K562 (cell line): ENCODE results near the gene HIPK1. TPM values are rescaled to one million over a fixed set of nuclear protein-coding genes. Genes with fewer than 3 reads are reported as not detected.

Experiments
- ATAC-seq: fragments of 200-7000 bp; cut with Tn5 transposase; 3 replicates; pipeline ENCODE4 v1.9.1; 2020; ENCODE audit warnings: moderate library complexity
- BruUV-seq: library from RNA; stranded (reverse); fragments of 400-500 nt; replicated peaks from 2 replicates; lab custom pipeline; 2021; lab: Mats Ljungman, UMichigan
- CTCF ChIA-PET: fragments of 300-600 bp; formaldehyde crosslinking; extraction: SDS; loops from one replicate; lab custom pipeline; 2021; ENCODE audit warnings: low intra/inter-chr PET ratio; lab: Yijun Ruan, JAX
- POLR2A ChIA-PET: fragments of 300-600, 350-650 bp; sonication (Branson Sonifier 250); formaldehyde crosslinking; extraction: SDS; loops from one replicate; lab custom pipeline; 2021; ENCODE audit warnings: antibody characterized with exemption, inconsistent platforms; lab: Yijun Ruan, JAX
- DNase-seq, 4 experiments: peaks; one replicate each; pipeline versions ENCODE4 v3.0.0 to v3.0.0-alpha.2; 2011 to 2018; ENCODE audit warnings: low spot score in 3 of 4, mixed read lengths in 3 of 4; ENCODE audit errors: extremely low read depth in 1 of 4
- FAIRE-seq: peaks from 2 replicates; lab custom pipeline; 2011; peaks lifted over from hg19 to GRCh38; lab: Jason Lieb, UNC
- H2AFZ ChIP-seq: 2 replicates; pipeline ENCODE4 v1.6.0; 2011; ENCODE audit warnings: low read depth, low read length, control low read depth, inconsistent platforms
- H3K27ac ChIP-seq: fragments of 200-600 bp; 3 replicates; pipeline ENCODE4 v1.8.0; 2011; ENCODE audit warnings: low read depth, mild to moderate bottlenecking, control low read depth, inconsistent platforms, low read length, moderate library complexity, mixed read lengths; ENCODE audit errors: extremely low read depth
- H3K27me3 ChIP-seq, 2 experiments: fragments of 300-600 bp in 1 of 2; 2 replicates in 1 of 2; 3 replicates in 1 of 2; pipeline versions ENCODE4 v1.6.0 to v1.8.0; 2011; ENCODE audit warnings: inconsistent platforms in 2 of 2, low read length in 2 of 2, mild to moderate bottlenecking in 1 of 2, mixed read lengths in 1 of 2, moderate library complexity in 1 of 2; ENCODE audit not compliant: control insufficient read depth in 2 of 2, insufficient read depth in 2 of 2
- H3K36me3 ChIP-seq: fragments of 300-600 bp; 3 replicates; pipeline ENCODE4 v1.8.0; 2011; ENCODE audit warnings: mild to moderate bottlenecking, low read length, inconsistent platforms; ENCODE audit not compliant: control insufficient read depth, insufficient read depth
- H3K4me1 ChIP-seq, 2 experiments: fragments of 200-600 bp in 1 of 2; replicated peaks in 1 of 2; 2 replicates in 1 of 2; 3 replicates in 1 of 2; pipeline versions ENCODE4 v1.5.1 to v1.8.0; 2011; ENCODE audit warnings: inconsistent platforms in 2 of 2, low read length in 2 of 2, mild to moderate bottlenecking in 1 of 2, mixed read lengths in 1 of 2, moderate library complexity in 1 of 2; ENCODE audit not compliant: control insufficient read depth in 2 of 2, insufficient read depth in 2 of 2
- H3K4me2 ChIP-seq: 2 replicates; pipeline ENCODE4 v1.6.1; 2011; ENCODE audit warnings: low read length, control low read depth, inconsistent platforms, mixed read lengths; ENCODE audit not compliant: insufficient read depth
- H3K4me3 ChIP-seq: fragments of 200-600 bp; sonication (generic), shearing (Covaris generic); 2 replicates; pipeline ENCODE4 v1.5.1; 2016; ENCODE audit warnings: control low read depth, inconsistent platforms
- H3K79me2 ChIP-seq: fragments of 200-600 bp; 3 replicates; pipeline ENCODE4 v1.8.0; 2011; ENCODE audit warnings: low read length, inconsistent platforms; ENCODE audit not compliant: control insufficient read depth, insufficient read depth
- H3K9ac ChIP-seq, 2 experiments: 2 replicates each; pipeline versions ENCODE4 v1.6.0 to v1.6.1; 2011; ENCODE audit warnings: low read depth in 2 of 2, low read length in 2 of 2, control low read depth in 1 of 2, inconsistent platforms in 1 of 2, mild to moderate bottlenecking in 1 of 2, mixed read lengths in 1 of 2; ENCODE audit not compliant: insufficient read depth in 1 of 2
- H3K9me1 ChIP-seq: one replicate; pipeline ENCODE4 v1.6.0; 2011; ENCODE audit warnings: inconsistent platforms, mild to moderate bottlenecking, low read length, moderate library complexity; ENCODE audit not compliant: control insufficient read depth, insufficient read depth
- H3K9me3 ChIP-seq: replicated peaks from 2 replicates; pipeline ENCODE4 v1.5.1; 2011; ENCODE audit warnings: low read depth, low read length, inconsistent platforms; ENCODE audit not compliant: control insufficient read depth, insufficient read depth
- H4K20me1 ChIP-seq: replicated peaks from 2 replicates; pipeline ENCODE4 v1.6.1; 2011; ENCODE audit warnings: low read length, inconsistent platforms, mixed read lengths; ENCODE audit not compliant: control insufficient read depth, insufficient read depth
- CBFA2T3 ChIP-seq: fragments of 450-650 bp; IDR thresholded peaks from 2 replicates; pipeline ENCODE4 v1.6.1; 2017
- CEBPB ChIP-seq: fragments of 450-650 bp; IDR thresholded peaks from 2 replicates; pipeline ENCODE4 v1.6.1; 2016; ENCODE audit warnings: missing genetic modification characterization, missing compliant biosample characterization
- CEBPG ChIP-seq, 3 experiments: fragments of 200-800 bp in 1 of 3; sonication (Bioruptor generic) in 1 of 3; sonication (generic) in 1 of 3; formaldehyde crosslinking in 1 of 3; IDR thresholded peaks in 2 of 3; conservative IDR thresholded peaks in 1 of 3; 2 replicates each; pipeline versions ENCODE4 v1.6.1 to v1.8.0; 2016 to 2022; ENCODE audit warnings: missing compliant biosample characterization in 2 of 3, missing genetic modification characterization in 2 of 3, mild to moderate bottlenecking in 1 of 3, missing genetic modification reagents in 1 of 3
- CREM ChIP-seq: IDR thresholded peaks from 2 replicates; pipeline ENCODE4 v1.6.1; 2014; ENCODE audit warnings: antibody characterized with exemption, low read depth
- EP300 ChIP-seq: IDR thresholded peaks from 2 replicates; pipeline ENCODE4 v1.6.1; 2012; ENCODE audit warnings: low read length, improper control_type of control experiment
- FOXP1 ChIP-seq: sonication (generic); formaldehyde crosslinking; IDR thresholded peaks from 2 replicates; pipeline ENCODE4 v1.8.0; 2022; ENCODE audit warnings: mild to moderate bottlenecking, missing genetic modification reagents
- GATA2 ChIP-seq: sonication (generic); formaldehyde crosslinking; IDR thresholded peaks from 2 replicates; pipeline ENCODE4 v1.4.0; 2020; ENCODE audit warnings: mild to moderate bottlenecking, missing genetic modification reagents
- HMG20A ChIP-seq: fragments of 450-650 bp; formaldehyde crosslinking; conservative IDR thresholded peaks from 2 replicates; pipeline ENCODE4 v1.4.0; 2020; ENCODE audit warnings: mild to moderate bottlenecking, mixed read lengths
- MAFK ChIP-seq: IDR thresholded peaks from 2 replicates; pipeline ENCODE4 v1.6.1; 2011; ENCODE audit warnings: low read length, improper control_type of control experiment
- RBM39 ChIP-seq: fragments of 200-400 bp; formaldehyde crosslinking; optimal IDR thresholded peaks from 2 replicates; pipeline ENCODE3; 2018; ENCODE audit warnings: low read depth, low read length
- ZNF121 ChIP-seq: sonication (generic); formaldehyde crosslinking; conservative IDR thresholded peaks from 2 replicates; pipeline ENCODE4 v1.8.0; 2022; ENCODE audit warnings: missing genetic modification reagents
- ZNF224 ChIP-seq: sonication (generic); formaldehyde crosslinking; IDR thresholded peaks from 2 replicates; pipeline ENCODE4 v1.8.0; 2022; ENCODE audit warnings: mild to moderate bottlenecking, missing genetic modification reagents
- ZNF655 ChIP-seq: fragments of 250-450 bp; sonication (Bioruptor Pico); IDR thresholded peaks from 2 replicates; pipeline ENCODE4 v1.5.0; 2021
- ZSCAN29 ChIP-seq: fragments of 450-650 bp; IDR thresholded peaks from 2 replicates; pipeline ENCODE4 v1.6.1; 2017
- WGBS: fragments of 100-300 bp; shearing (Covaris generic); methylation state at CpG from one replicate; pipeline ENCODE4 v1.1.6; 2016; ENCODE audit warnings: low coverage, mixed read lengths; ENCODE audit not compliant: insufficient coverage; ENCODE audit errors: missing lambda C conversion rate; 5-methylcytosine and 5-hydroxymethylcytosine counted together
- in situ Hi-C: fragments of 300-500 bp; cut with MboI; formaldehyde crosslinking; loops from 4 replicates; pipeline ENCODE4 v1.15.0; 2018; ENCODE audit warnings: inconsistent platforms, mixed read lengths
- intact Hi-C: fragments of 100-400 bp; cut with micrococcal nuclease; formaldehyde crosslinking; loops from 2 replicates; pipeline ENCODE4 v1.14.2; 2022
- polyA plus RNA-seq, 8 experiments: library from polyadenylated mRNA; depleted of rRNA in 4 of 8; stranded (reverse) in 5 of 8; unstranded in 3 of 8; fragments of >200 nt; fragmentation: Nextera tagmentation in 2 of 8; fragmentation: Illumina TruSeq in 1 of 8; extraction: Ambion mirVana in 2 of 8; extraction: Trizol in 1 of 8; gene quantifications; 2 replicates each; pipeline versions ENCODE4 v1.2.1 to v1.2.3, GENCODE V29; 2011 to 2014; ENCODE audit warnings: inconsistent platforms in 1 of 8, missing spikeins in 1 of 8
- total RNA-seq, 7 experiments: library from RNA; depleted of rRNA in 6 of 7; stranded (reverse); fragments of >200 nt in 6 of 7; fragmentation: Illumina TruSeq in 2 of 7; extraction: Trizol in 2 of 7; gene quantifications; 2 replicates each; pipeline versions ENCODE4 v1.2.1 to v1.2.3, GENCODE V29; 2011 to 2021; ENCODE audit warnings: low replicate concordance in 1 of 7
- TF ChIP-seq, protein P1 (sequence below): fragments of 250-450 bp; sonication (Bioruptor Pico); IDR thresholded peaks from 2 replicates; pipeline ENCODE4 v1.8.0; 2022; ENCODE audit warnings: moderate library complexity, mild to moderate bottlenecking, inconsistent platforms
- TF ChIP-seq, protein P2 (sequence below): fragments of 250-450 bp; sonication (Bioruptor Pico); IDR thresholded peaks from 2 replicates; pipeline ENCODE4 v1.5.1; 2021; ENCODE audit warnings: mild to moderate bottlenecking
- TF ChIP-seq, protein P3 (sequence below): IDR thresholded peaks from 3 replicates; pipeline ENCODE4 v1.6.1; 2011; ENCODE audit warnings: borderline replicate concordance, mild to moderate bottlenecking; ENCODE audit not compliant: insufficient read length, insufficient read depth

The HIPK1 gene
- total and polyA plus RNA-seq, 9 of the 15 experiments (the other 6 are each of a cell fraction or from before 2014, with no cell fraction given): 10.0 to 57.9 (median 29.6) TPM

DNA sequence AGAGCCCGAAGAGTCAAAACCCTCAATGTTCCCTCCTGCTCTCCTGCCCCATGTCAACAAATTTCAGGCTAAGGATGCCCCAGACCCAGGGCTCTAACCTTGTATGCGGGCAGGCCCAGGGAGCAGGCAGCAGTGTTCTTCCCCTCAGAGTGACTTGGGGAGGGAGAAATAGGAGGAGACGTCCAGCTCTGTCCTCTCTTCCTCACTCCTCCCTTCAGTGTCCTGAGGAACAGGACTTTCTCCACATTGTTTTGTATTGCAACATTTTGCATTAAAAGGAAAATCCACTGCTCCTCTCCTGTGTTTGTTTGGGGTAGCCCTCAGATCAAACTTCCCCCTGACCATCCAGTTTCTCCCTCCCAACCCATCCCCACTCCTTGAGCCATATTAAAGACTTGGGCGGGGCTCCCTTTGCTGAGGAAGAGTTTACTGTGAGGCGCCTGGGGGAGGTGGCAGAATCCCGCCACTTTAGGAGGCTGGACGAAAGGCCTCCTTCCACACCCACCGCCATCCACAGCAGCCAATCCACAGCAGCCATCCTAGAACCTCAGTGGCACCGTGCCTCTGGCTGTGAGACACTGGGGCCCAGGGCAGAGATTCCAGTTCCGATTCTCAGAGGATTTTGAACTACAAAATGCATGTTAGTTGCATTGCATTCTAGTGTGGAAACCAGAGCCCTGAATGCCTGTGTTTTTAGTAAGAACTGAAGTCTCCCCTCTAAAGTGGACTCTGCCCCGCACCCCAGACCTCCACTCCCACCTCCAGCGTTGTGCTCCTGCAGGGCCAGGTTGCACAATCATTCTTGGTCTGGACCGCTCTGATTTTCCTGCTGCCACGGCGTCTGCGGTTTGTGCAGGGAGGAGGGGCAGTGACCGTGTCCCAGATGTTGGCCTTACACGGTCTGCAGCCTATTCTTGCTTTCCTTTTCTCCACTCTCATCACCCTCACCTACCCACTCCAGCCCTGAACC lies 53.1 kb downstream of the HIPK1 start:
- DNase-seq: peak in 1 of 4 experiments; percentile 28
- peaks cover 23 to 66% of the 10 kb centered on the region in 2 experiments; a peak in 4 of 5 replicates for H3K27me3 ChIP-seq
- H3K79me2 ChIP-seq: no peaks in the 10 kb centered on the region
- CTCF ChIA-PET: interaction anchor here (0.7 kb wide), 1 partner anchor 300 kb away, joined by 5 read pairs; no protein-coding TSS in a partner anchor
- no peaks in the 10 kb centered on the region for H3K36me3 ChIP-seq
- in situ Hi-C loops: loop anchor here (10.0 to 25.0 kb wide), 2 partner anchors 293 to 1080 kb away; no protein-coding TSS in a partner anchor
- no peak overlapping the region for H3K9ac ChIP-seq
- FAIRE-seq: no peak
- H3K4me1 ChIP-seq: peaks cover 5 to 8% of the 10 kb centered on the region in 2 experiments; a peak in 2 of 5 replicates
- no peak overlapping the region for H3K4me3 ChIP-seq
- H3K4me2 ChIP-seq: no peak overlapping the region
- 5% methylated on average over 17 of the region's 18 CpGs for WGBS
- 0 out of 2 replicates have a peak, but pooled peaks cover 3% of the 10 kb centered on the region for H4K20me1 ChIP-seq
- no peaks in the 10 kb centered on the region for H3K9me1 ChIP-seq
- intact Hi-C loops: no loop called here
- BruUV-seq: no TSS peak
- no peak overlapping the region for H2AFZ ChIP-seq
- peak; percentile 12; the same call in 1 of the 3 replicates for ATAC-seq
- POLR2A ChIA-PET: interaction anchor here (0.6 kb wide), 1 partner anchor 301 kb away, joined by 3 read pairs; no protein-coding TSS in a partner anchor
- H3K27ac ChIP-seq: no peak overlapping the region
- no peaks in the 10 kb centered on the region for H3K9me3 ChIP-seq
- TF ChIP-seq CREM (no peak), ZNF121 (no peak), ZNF655 (no peak), HMG20A (no peak), GATA2 (CRISPR knock-in tag) (no peak), ZSCAN29 (no peak), CBFA2T3 (peak; percentile 62), CEBPG (CRISPR knock-in tag; IDR thresholded peaks at IDR 0.05) (0 out of 2 replicates have a peak, but pooled peaks have one; percentile 33), CEBPG (tag; conservative IDR thresholded peaks at IDR 0.05 in 1 of 2, IDR thresholded peaks at IDR 0.05 in 1 of 2) (peak; percentile 73 to 90), EP300 (no peak), MAFK (no peak), FOXP1 (CRISPR knock-in tag) (no peak), ZNF224 (CRISPR knock-in tag) (no peak), CEBPB (tag) (peak; percentile 93), RBM39 (no peak)
- TF ChIP-seq, protein P1, sequence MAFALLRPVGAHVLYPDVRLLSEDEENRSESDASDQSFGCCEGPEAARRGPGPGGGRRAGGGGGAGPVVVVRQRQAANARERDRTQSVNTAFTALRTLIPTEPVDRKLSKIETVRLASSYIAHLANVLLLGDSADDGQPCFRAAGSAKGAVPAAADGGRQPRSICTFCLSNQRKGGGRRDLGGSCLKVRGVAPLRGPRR (CRISPR knock-in tag): no peak
- TF ChIP-seq, protein P2, sequence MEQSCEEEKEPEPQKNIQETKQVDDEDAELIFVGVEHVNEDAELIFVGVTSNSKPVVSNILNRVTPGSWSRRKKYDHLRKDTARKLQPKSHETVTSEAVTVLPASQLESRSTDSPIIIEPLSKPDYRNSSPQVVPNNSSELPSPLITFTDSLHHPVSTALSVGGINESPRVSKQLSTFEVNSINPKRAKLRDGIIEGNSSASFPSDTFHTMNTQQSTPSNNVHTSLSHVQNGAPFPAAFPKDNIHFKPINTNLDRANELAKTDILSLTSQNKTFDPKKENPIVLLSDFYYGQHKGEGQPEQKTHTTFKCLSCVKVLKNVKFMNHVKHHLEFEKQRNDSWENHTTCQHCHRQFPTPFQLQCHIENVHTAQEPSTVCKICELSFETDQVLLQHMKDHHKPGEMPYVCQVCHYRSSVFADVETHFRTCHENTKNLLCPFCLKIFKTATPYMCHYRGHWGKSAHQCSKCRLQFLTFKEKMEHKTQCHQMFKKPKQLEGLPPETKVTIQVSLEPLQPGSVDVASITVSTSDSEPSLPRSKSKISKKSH (CRISPR knock-in tag): no peak
- TF ChIP-seq, protein P3, sequence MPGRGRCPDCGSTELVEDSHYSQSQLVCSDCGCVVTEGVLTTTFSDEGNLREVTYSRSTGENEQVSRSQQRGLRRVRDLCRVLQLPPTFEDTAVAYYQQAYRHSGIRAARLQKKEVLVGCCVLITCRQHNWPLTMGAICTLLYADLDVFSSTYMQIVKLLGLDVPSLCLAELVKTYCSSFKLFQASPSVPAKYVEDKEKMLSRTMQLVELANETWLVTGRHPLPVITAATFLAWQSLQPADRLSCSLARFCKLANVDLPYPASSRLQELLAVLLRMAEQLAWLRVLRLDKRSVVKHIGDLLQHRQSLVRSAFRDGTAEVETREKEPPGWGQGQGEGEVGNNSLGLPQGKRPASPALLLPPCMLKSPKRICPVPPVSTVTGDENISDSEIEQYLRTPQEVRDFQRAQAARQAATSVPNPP: no peak
